Colonic mucosa (tissue), 4 donors: ENCODE results near the gene WDPCP. TPM values are rescaled to one million over a fixed set of nuclear protein-coding genes. Genes with fewer than 3 reads are reported as not detected.

Experiments used
- DNase-seq: peaks from one replicate; pipeline ENCODE4 v3.0.0-alpha.2; 2020
- H3K27ac ChIP-seq: fragments of 200-600 bp; one replicate; pipeline ENCODE4 v1.8.0; 2021
- H3K27me3 ChIP-seq: fragments of 200-600 bp; one replicate; pipeline ENCODE4 v1.8.0; 2021
- H3K36me3 ChIP-seq: fragments of 200-600 bp; one replicate; pipeline ENCODE4 v1.8.0; 2021
- H3K4me1 ChIP-seq: fragments of 200-600 bp; one replicate; pipeline ENCODE4 v1.8.0; 2021; ENCODE audit warnings: mild to moderate bottlenecking
- H3K4me3 ChIP-seq: fragments of 200-600 bp; one replicate; pipeline ENCODE4 v1.8.0; 2021
- H3K9ac ChIP-seq, 2 donors: one replicate each; pipeline ENCODE4 v1.7.0; 2013; ENCODE audit warnings: control low read depth in 2 of 2, low read depth in 2 of 2, low read length in 2 of 2
- H3K9me3 ChIP-seq: fragments of 200-600 bp; one replicate; pipeline ENCODE4 v1.8.0; 2021
- intact Hi-C: fragments of 100-400 bp; cut with DNase I; formaldehyde crosslinking; loops from one replicate; pipeline ENCODE4 v1.14.1; 2022
- total RNA-seq, 2 donors: library from RNA; stranded (reverse); fragmentation: NEBNext Ultra II Directional in 1 of 2; extraction: Animal tissue kit (Norgen Biotek cat#: 25700) in 1 of 2; gene quantifications; one replicate each; pipeline ENCODE4 v1.2.1, GENCODE V29; 2021
- TF ChIP-seq, protein P1 (sequence below): fragments of 200-600 bp; IDR thresholded peaks from one replicate; pipeline ENCODE4 v1.8.0; 2022; ENCODE audit warnings: antibody characterized with exemption, mild to moderate bottlenecking
- donor health status: healthy.
- donor health status: DM: no; HTN: no; CAD: no.
- donor health status: DM: no; HTN: no; CAD: no.

WDPCP gene
- total RNA-seq, 2 donors from 2014 or later, result 3.4 to 4.5 TPM

DNA sequence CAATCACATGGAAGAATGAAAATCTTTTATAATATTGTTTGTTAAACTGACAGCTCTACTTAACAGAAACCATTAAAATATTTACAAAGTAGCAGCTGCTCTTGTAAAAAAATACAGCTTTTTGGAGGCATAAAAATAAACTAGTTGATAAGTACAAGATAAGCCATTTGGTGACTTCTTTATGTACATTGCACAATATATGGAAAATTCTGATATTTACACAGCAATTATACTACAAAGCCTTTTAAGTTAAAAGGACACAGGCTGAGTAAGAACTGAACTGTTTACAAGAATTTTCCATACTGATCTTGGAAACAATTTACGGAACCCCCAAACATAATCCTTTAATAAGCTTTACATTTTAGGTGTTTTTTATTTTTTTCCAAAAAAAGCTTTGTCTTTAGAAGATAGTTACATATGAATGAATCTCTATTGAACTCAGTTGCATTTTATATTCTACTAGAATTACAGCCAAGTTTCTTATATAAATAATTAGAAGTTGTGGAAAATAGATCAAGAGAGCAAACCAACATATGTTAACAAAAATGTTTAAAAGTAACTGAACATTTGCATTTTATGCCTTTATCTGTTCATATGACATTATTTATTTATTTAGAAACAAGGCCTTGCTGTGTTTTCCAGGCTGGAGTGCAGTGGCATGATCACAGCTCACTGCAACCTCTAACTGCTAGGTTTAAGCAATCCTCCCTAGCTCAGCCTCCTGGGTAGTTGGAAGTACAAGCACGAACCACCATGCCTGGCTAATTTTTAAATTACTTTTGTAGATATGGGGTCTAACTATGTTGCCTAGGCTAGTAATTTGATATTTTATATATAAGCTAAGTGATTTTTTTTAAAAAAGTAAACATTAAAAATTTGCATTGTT is 395.1 kb downstream of the WDPCP start:
- intact Hi-C loops, result no loop called here

DNA sequence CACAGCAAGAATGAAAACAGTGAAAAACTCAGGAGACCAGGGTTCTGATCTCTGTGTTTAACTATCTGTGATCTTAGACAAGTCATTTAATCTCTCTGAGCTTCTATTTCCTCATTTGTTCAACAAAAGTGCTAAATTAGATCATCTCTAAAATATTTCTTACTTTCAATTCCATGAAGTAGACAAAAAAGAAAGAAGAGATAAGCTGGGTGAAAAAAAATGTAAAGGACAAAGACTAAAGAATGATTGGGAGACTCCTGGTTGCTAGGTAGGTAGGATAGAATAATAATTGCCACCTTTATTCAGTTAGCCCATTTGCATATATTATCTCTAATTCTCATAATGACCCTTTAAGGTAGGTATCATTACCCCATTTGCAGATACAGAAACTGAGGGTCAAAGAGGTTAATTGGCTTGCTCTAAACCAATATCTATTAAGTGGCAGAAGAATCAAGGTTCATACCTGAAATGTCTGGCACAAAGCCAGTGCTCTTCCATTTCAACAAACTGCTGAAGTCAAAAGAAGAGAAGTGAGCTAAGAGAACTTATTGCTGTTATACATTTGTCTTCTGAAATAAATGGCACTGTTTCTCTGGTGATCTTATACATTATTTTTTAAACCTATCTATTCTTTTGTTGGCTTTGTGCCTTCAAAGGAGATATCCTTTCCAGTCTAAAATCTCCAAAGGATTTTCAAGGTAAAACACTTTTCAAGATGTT is 395.9 kb downstream of the WDPCP start:
- no peaks in the 10 kb centered on the region for H3K9me3 ChIP-seq
- H3K4me3 ChIP-seq, result no peak overlapping the region
- no peak overlapping the region for H3K9ac ChIP-seq
- no peaks in the 10 kb centered on the region for H3K27me3 ChIP-seq
- H3K27ac ChIP-seq, result no peak overlapping the region
- H3K36me3 ChIP-seq, result no peaks in the 10 kb centered on the region
- no peaks in the 10 kb centered on the region for H3K4me1 ChIP-seq
- TF ChIP-seq, protein P1, sequence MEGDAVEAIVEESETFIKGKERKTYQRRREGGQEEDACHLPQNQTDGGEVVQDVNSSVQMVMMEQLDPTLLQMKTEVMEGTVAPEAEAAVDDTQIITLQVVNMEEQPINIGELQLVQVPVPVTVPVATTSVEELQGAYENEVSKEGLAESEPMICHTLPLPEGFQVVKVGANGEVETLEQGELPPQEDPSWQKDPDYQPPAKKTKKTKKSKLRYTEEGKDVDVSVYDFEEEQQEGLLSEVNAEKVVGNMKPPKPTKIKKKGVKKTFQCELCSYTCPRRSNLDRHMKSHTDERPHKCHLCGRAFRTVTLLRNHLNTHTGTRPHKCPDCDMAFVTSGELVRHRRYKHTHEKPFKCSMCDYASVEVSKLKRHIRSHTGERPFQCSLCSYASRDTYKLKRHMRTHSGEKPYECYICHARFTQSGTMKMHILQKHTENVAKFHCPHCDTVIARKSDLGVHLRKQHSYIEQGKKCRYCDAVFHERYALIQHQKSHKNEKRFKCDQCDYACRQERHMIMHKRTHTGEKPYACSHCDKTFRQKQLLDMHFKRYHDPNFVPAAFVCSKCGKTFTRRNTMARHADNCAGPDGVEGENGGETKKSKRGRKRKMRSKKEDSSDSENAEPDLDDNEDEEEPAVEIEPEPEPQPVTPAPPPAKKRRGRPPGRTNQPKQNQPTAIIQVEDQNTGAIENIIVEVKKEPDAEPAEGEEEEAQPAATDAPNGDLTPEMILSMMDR, result no peak
- no peak for DNase-seq
- intact Hi-C loops, result no loop called here

More for the DNA sequence above, 395.1 kb downstream of the WDPCP start:
- TF ChIP-seq, protein P1, result no peak
- Histone ChIP-seq H3K4me1 (no peaks in the 10 kb centered on the region), H3K4me3 (no peak overlapping the region), H3K27me3 (no peaks in the 10 kb centered on the region), H3K9ac (no peak overlapping the region), H3K27ac (no peak overlapping the region), H3K36me3 (no peaks in the 10 kb centered on the region), H3K9me3 (no peaks in the 10 kb centered on the region)
- DNase-seq, result no peak

DNA sequence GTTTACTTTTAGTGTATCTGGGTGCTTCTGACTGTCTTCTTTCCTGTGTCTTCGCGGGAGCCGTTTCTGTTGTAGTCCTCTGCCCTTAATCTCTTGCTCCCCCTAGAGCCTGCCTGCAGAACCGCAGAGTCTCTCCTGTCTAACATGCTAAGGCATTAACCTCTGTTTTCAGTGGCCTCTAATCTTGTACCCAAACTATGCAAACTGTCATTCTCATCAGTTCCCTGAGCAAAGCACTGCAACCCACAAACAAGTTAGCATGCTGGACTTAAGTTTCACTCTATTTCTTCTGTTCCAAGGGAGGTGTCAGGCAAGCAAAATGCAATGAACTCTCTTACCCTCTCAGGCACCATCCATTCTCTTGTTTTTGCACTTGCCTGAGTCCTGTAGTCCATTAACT is 399.3 kb downstream of the WDPCP start:
- Histone ChIP-seq H3K4me1 (no peaks in the 10 kb centered on the region), H3K9ac (no peak overlapping the region), H3K27ac (no peak overlapping the region), H3K4me3 (no peak overlapping the region), H3K36me3 (no peaks in the 10 kb centered on the region), H3K9me3 (no peaks in the 10 kb centered on the region), H3K27me3 (no peaks in the 10 kb centered on the region)
- intact Hi-C loops, result no loop called here
- TF ChIP-seq, protein P1, result peak; percentile 29
- DNase-seq, result peak; percentile 27

DNA sequence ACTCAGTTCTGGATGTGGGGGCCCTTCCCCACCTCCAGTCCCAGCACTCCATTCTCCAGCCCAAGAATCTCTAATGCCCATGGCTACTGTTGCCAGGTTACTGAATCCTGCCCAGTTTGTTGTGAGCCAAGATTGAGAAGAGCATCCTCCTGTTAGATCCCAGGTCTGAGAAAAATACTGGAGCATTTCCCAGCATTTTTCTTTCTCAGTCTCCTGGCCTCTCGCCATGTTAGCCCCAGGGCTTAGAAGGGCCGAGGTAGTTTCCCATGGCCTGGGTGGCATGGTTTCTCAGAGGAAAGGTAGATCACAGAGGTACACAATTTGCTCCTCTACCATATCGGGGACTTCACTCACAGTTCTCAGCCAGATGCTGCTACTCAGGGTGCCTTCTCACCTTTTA is 401.9 kb downstream of the WDPCP start:
- Histone ChIP-seq H3K4me1 (no peaks in the 10 kb centered on the region), H3K4me3 (no peak overlapping the region), H3K9ac (no peak overlapping the region), H3K27ac (no peak overlapping the region), H3K27me3 (no peaks in the 10 kb centered on the region), H3K36me3 (no peaks in the 10 kb centered on the region), H3K9me3 (no peaks in the 10 kb centered on the region)
- TF ChIP-seq, protein P1, result no peak
- intact Hi-C loops, result no loop called here
- DNase-seq, result no peak

DNA sequence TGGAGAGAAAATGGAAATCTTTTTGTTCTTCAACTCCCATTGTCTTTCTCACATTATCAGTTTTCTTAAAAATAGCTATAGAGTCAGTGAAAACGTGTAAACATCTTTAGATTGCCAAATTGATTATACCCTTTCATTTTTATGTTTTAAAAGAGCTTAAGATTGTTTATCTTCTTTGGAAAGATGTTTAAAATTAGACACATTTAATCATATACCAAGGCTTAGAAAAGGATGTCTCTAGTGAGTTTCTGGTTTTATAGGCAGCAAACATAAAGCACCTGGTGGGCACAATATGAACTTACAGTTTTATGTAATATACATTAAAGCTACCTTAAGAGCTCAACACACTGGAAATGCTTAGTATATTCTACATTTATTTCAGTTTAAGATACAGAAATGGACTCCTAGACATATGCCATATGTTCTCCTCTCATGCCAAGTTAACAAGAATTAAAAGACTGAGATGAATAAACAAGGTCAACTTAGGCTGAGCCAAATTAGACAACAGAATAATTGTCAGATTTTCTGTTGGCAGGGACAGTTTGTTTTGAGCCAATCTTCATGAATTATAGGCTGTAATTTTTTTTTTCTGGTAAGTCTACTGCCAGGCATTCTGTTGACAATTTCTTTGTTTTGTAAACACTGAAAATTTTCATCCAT is 425.0 kb downstream of the WDPCP start:
- H3K27me3 ChIP-seq, result no peaks in the 10 kb centered on the region
- TF ChIP-seq, protein P1, result no peak
- no peak overlapping the region for H3K9ac ChIP-seq
- H3K4me3 ChIP-seq, result no peak overlapping the region
- no peak for DNase-seq
- H3K4me1 ChIP-seq, result no peaks in the 10 kb centered on the region
- H3K36me3 ChIP-seq, result no peaks in the 10 kb centered on the region
- no peaks in the 10 kb centered on the region for H3K9me3 ChIP-seq
- no peak overlapping the region for H3K27ac ChIP-seq
- intact Hi-C loops, result no loop called here
